Stimulated activated CD8-positive, alpha-beta memory T cell treated with anti-CD3 and anti-CD28 coated beads, Interleukin-12 subunit alpha, Interleukin-12 subunit beta, amount 100 ng/mL, for 24 hours (primary cell): ENCODE data around the gene WDR44.
"Not testable (repeated sequence)": the region's sequence is repeated elsewhere in the genome, so short reads cannot be mapped to it uniquely, and the experiment has no call there.

ENCODE experiments used
- DNase-seq: peaks from one replicate; pipeline ENCODE4 v3.0.0-alpha.2; 2020; ENCODE audit errors: extremely low read depth

The WDR44 gene

DNA sequence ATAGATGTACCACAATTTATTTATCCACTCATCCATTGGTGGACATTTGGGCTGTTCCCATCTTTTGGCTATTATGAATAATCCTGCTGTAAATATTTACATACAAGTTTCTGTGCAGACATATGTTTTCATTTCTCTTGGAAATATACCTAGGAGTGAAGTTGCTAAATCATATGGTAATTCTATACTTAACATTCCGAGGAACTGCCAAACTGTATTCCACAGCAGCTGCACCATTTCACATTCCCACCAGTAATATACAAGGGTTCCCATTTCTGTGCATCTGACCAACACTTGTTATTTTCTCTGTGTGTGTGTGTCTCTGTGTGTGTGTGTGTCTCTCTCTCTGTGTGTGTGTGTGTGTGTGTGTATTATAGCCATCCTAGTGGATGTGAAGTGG lies 134.3 kb downstream of the WDR44 start:
- DNase-seq, result no peak

- DNase-seq, result not testable (repeated sequence)
Observed at GRCh38 chrX:118482384-118482783, 136.5 kb downstream of the WDR44 start.

GRCh38 chrX:118484216-118484903 lies 138.5 kb downstream of the WDR44 start:
- no peak for DNase-seq

DNA sequence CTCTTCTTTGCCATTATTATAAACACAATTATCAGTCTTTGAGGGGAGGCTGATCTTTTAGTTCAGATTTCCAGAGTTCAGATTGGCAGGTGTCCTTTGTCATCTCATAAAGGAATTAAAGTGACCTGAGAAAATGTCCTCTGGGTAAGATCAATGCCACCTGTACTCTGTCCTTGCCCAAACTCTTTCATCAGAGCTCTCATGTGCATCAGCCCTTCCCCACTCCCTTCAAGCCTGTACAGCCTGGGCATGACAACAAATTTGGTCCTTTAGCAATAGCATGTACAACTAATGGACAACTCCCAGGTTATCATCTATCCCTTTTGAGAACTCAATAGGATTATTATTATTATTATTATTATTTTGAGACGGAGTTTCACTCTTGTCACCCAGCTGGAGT lies 140.8 kb downstream of the WDR44 start:
- DNase-seq, result not testable (repeated sequence)

GRCh38 chrX:118493016-118493415 lies 147.1 kb downstream of the WDR44 start:
- no peak for DNase-seq

GRCh38 chrX:118493653-118494297 lies 147.9 kb downstream of the WDR44 start:
- no peak for DNase-seq

DNA sequence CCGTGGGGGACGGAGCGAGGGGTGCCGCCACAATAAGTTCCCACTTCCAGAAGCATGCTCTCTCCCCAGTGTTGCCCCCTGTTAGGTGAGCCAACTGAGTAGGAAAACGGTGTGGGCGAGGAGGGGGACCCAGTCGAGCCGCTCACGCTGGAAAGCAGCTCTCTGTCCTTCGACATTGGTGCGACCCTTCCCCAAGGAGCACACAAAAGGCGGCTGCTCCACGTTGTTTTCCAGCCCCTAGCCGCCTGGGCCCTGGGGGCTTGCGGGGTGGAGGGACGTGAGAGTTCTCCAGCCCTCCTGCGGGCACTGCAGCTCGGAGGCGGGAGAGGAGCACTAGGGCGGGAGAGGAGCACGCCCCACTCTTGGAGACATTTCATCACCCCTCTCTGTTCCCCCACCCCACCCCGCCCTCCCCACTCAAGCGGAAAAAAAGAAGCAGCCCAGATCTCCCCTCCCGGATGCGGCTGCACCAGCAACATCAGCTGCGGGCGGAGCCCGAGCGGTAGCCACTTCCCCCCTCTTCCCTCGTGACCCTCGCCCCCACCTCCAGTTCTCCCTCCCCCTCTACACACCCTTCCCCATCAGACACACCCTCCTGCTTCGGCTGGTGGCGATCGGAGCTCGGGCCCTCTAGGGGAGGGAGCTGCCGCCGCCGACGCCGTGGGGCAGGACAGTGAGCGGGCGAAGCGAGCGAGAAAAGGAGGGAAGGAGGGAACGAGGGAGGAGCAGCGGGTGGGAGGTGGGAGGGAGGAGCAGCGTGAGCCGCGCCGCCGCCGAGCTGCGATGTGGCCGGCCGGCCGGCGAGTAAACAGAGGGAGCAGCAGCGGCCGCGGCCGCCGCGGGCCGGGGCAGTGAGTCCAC lies 149.4 kb downstream of the WDR44 start, which contains the start of gene DOCK11:
TSS of gene DOCK11 (plus strand) at position 755 of the 861 bp plus-strand sequence. CDS start 157 bp downstream, outside the sequence.
- DNase-seq, result peak; percentile 50

DNA sequence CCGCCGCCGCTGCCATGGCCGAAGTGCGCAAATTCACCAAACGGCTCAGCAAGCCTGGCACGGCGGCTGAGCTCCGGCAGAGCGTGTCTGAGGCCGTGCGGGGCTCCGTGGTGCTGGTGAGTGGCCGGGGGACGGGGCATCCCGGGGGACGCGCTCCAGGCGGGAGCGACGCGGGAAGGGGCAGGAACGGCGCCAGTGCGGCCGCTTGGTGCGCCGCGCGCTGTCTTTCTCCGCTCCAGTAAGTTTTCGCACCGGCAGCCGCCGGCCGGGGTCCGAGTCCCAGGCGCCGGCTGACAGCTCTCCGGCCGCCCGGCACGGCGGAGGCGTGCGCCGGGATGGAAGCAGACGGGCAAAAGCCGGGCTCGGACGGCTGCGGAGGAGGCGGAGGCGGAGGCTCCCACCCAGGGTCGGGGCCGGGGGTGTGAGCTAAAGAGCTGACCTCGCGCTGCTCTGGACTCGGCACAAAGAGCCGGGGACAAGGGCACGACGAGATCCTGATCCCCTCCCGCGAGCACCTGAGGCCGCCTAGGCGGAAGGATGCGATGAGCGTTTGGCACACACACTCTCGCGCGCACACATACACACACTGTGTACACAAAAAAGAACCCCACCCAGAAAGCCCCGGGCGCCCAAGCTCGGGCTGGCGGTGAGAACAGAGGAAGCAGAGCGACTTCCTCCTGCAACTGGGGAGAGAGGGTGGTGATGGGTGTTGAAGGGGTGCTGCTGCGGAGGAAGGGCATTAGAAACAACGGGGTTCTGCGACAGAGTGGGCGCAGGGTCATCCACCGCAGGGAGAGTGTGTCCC lies 150.3 kb downstream of the WDR44 start:
- peak; percentile 43 for DNase-seq

DNA sequence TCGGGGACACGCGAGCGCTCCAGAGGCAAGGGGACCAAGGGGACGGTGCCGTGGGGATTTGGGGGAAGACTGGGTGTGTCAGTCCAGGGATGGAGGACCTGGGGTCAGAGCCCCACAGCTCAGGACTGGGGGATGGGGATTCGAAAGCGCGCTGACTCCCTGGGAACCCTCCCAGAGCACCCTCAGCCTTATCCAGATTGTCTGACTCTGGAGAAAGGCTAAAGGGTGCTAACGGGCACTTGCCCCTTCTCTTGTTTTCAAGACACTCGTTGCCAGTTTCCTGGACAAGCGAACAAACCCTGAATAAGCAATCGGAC lies 150.8 kb downstream of the WDR44 start:
- no peak for DNase-seq

DNA sequence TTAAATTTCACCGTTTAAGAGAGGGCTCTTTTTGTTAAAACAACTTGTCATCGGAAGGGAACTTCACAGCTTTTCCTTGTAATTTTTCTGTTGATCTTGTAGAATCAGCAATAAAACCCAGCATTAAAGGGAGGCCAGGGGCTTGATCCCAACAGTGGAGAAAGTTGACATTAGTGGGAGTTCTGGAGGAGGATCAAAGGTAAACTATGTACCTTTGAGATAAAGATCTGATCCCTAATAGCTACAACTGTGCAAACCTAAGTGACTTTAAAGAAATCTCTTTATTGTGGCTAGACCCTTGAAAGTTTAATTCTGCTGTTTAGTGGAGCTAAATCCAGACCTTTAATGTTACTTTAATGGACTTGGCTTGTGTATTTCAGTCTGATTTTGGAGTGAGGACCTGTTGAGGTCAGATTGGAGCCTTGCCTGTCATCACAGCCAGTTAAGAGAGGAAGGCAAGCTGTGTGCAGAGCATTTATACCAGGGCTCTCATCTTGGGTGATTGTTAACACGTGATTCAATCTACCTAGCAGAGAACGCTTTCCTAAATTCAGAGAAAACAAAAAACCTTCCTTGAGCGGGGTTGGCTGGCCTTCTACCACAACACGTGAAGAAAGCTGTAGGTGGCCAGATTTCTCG lies 151.4 kb downstream of the WDR44 start:
- DNase-seq, result no peak

DNA sequence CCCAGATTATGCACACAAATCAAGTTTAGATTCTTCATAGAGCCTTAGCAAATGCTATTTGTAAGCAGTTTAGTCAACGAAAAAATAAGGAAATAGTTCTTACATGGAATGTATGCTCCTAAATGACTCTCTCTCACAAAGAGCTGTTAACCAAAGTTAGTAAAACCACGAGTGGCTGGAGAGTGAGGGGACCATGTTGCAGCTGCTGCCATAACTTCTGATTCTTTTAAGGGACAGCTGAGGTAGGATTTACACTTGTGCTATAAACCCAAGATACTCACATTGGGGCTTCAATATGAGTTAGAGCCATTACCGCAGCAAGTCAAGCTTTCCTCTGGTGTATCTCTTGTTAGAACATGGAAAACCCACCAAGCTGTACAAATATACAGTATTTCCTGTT lies 152.4 kb downstream of the WDR44 start:
- no peak for DNase-seq

DNA sequence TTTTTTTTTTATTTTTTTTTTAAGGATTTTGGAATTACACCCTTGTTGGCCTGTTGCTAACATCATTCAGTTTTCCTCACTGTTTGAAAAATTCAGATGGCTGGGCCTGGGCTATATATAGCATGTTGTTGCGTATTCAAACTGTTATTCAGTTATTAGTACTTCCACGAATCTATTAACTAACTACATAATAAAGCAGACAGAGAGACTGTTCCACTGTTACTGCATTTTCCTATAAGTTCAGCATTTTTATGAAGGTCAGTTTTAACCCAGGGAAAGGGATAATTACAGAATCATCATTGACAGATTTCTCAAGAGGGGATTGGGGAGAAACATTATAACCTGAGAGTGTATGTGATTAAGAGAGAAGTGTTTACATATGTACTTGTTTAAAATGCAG lies 152.8 kb downstream of the WDR44 start:
- DNase-seq, result no peak

GRCh38 chrX:118499295-118499694 lies 153.4 kb downstream of the WDR44 start:
- no peak for DNase-seq
